B cell (primary cell): ENCODE results near the gene PLEKHA5. TPM values are rescaled to one million over a fixed set of nuclear protein-coding genes. Genes with fewer than 3 reads are reported as not detected.

Experiments used
- ATAC-seq: fragments of 200-7000 bp; cut with Tn5 transposase; one replicate; pipeline ENCODE4 v1.10.0; 2021; ENCODE audit warnings: low read depth, mild to moderate bottlenecking, moderate number of reproducible peaks, moderate library complexity
- CTCF ChIA-PET: fragments of 350-600 bp; sonication (Branson Sonifier 250); formaldehyde crosslinking; loops from one replicate; lab custom pipeline; 2021; ENCODE audit warnings: antibody characterized with exemption, inconsistent platforms; lab: Charles Lee
- POLR2A ChIA-PET: fragments of 350-600 bp; sonication (Branson Sonifier 250); formaldehyde crosslinking; loops from one replicate; lab custom pipeline; 2021; ENCODE audit warnings: antibody characterized with exemption; lab: Charles Lee
- DNase-seq: peaks from one replicate; pipeline ENCODE4 v3.0.0; 2013
- H2AFZ ChIP-seq: 2 replicates; pipeline ENCODE4 v1.6.1; 2012; ENCODE audit warnings: mild to moderate bottlenecking, low read depth, low read length; ENCODE audit not compliant: insufficient read depth, poor library complexity, severe bottlenecking
- H3K27ac ChIP-seq, 2 donors: 1 replicate in 1 of 2; 2 replicates in 1 of 2; pipeline ENCODE4 v1.5.1; 2012 to 2013; ENCODE audit warnings: low read length in 2 of 2, mild to moderate bottlenecking in 2 of 2, moderate library complexity in 1 of 2
- H3K27me3 ChIP-seq, 4 experiments: fragments of 200-600 bp in 1 of 4; sonication (generic) in 1 of 4; replicated peaks in 1 of 4; 1 replicate in 2 of 4; 2 replicates in 2 of 4; pipeline versions ENCODE4 v1.6.1 to v1.7.0; 2013 to 2016; ENCODE audit warnings: low read length in 3 of 4, mild to moderate bottlenecking in 2 of 4, mixed read lengths in 1 of 4, moderate library complexity in 1 of 4; ENCODE audit not compliant: insufficient read depth in 4 of 4, control insufficient read depth in 3 of 4; ENCODE audit errors: control extremely low read depth in 1 of 4
- H3K36me3 ChIP-seq, 2 experiments: replicated peaks in 1 of 2; 1 replicate in 1 of 2; 2 replicates in 1 of 2; pipeline versions ENCODE4 v1.6.1 to v1.7.1; 2013; ENCODE audit warnings: low read length in 1 of 2; ENCODE audit not compliant: insufficient read depth in 2 of 2, control insufficient read depth in 1 of 2; ENCODE audit errors: control extremely low read depth in 1 of 2, extremely low read depth in 1 of 2
- H3K4me1 ChIP-seq, 2 donors: fragments of 200-600 bp in 1 of 2; sonication (generic) in 1 of 2; 1 replicate in 1 of 2; 2 replicates in 1 of 2; pipeline versions ENCODE4 v1.5.1 to v1.6.1; 2013 to 2017; ENCODE audit warnings: low read length in 2 of 2; ENCODE audit not compliant: control insufficient read depth in 2 of 2, insufficient read depth in 2 of 2
- H3K4me2 ChIP-seq: replicated peaks from 2 replicates; pipeline ENCODE3; 2012; ENCODE audit warnings: mild to moderate bottlenecking, low read depth, low read length; ENCODE audit not compliant: poor library complexity, severe bottlenecking
- H3K4me3 ChIP-seq, 5 experiments: fragments of 200-600 bp in 1 of 5; sonication (generic) in 1 of 5; 1 replicate in 3 of 5; 2 replicates in 2 of 5; pipeline versions ENCODE4 v1.5.1 to v1.7.0; 2011 to 2016; ENCODE audit warnings: low read length in 4 of 5, mild to moderate bottlenecking in 4 of 5, low read depth in 2 of 5, control low read depth in 1 of 5, moderate library complexity in 1 of 5; ENCODE audit not compliant: insufficient read depth in 1 of 5; ENCODE audit errors: control extremely low read depth in 1 of 5, extremely low read depth in 1 of 5
- H3K79me2 ChIP-seq: fragments of 200-600 bp; sonication (generic); one replicate; pipeline ENCODE4 v1.6.0; 2016; ENCODE audit warnings: low read length; ENCODE audit not compliant: control insufficient read depth, insufficient read depth
- H3K9ac ChIP-seq: fragments of 200-600 bp; sonication (generic); 2 replicates; pipeline ENCODE4 v1.6.1; 2017; ENCODE audit warnings: mild to moderate bottlenecking, low read length, moderate library complexity
- H3K9me3 ChIP-seq, 3 donors: one replicate each; pipeline versions ENCODE4 v1.6.1 to v1.7.1; 2013; ENCODE audit warnings: low read length in 2 of 3; ENCODE audit not compliant: control insufficient read depth in 2 of 3, insufficient read depth in 1 of 3; ENCODE audit errors: control extremely low read depth in 1 of 3
- H4K20me1 ChIP-seq: 2 replicates; pipeline ENCODE4 v1.6.0; 2012; ENCODE audit warnings: mild to moderate bottlenecking, low read length; ENCODE audit not compliant: insufficient read depth, control insufficient read depth, poor library complexity, severe bottlenecking
- H3K27ac Mint-ChIP-seq: one replicate; pipeline ENCODE4 v1.8.0; 2021; ENCODE audit warnings: mixed read lengths
- H3K27me3 Mint-ChIP-seq: one replicate; pipeline ENCODE4 v1.8.0; 2021; ENCODE audit warnings: mixed read lengths
- H3K4me1 Mint-ChIP-seq: one replicate; pipeline ENCODE4 v1.8.0; 2021; ENCODE audit warnings: mixed read lengths
- H3K4me3 Mint-ChIP-seq: one replicate; pipeline ENCODE4 v1.8.0; 2021; ENCODE audit warnings: mixed read lengths
- H3K9me3 Mint-ChIP-seq: one replicate; pipeline ENCODE4 v1.8.0; 2022; ENCODE audit warnings: mixed read lengths; ENCODE audit not compliant: insufficient read depth
- EZH2 ChIP-seq: IDR thresholded peaks from 2 replicates; pipeline ENCODE4 v1.6.1; 2012; ENCODE audit warnings: borderline replicate concordance, low read depth, mild to moderate bottlenecking, moderate library complexity, low read length; ENCODE audit not compliant: insufficient read depth, poor library complexity, severe bottlenecking
- WGBS: methylation state at CpG from one replicate; pipeline ENCODE4 v1.1.5; 2013; ENCODE audit warnings: missing lambda C conversion rate; ENCODE audit not compliant: insufficient coverage; 5-methylcytosine and 5-hydroxymethylcytosine counted together
- intact Hi-C: fragments of 100-400 bp; cut with micrococcal nuclease; formaldehyde crosslinking; loops from one replicate; pipeline ENCODE4 v1.10.0; 2022
- polyA plus RNA-seq: library from polyadenylated mRNA; depleted of rRNA; stranded (reverse); fragments of >200 nt; gene quantifications from 2 replicates; pipeline ENCODE4 v1.2.3, GENCODE V29; 2012
- total RNA-seq, 2 donors: library from RNA; stranded (reverse); fragments of 120-200 nt in 1 of 2; gene quantifications; 1 replicate in 1 of 2; 2 replicates in 1 of 2; pipeline versions ENCODE4 v1.2.3 to v1.2.4, GENCODE V29; 2013 to 2022
- TF ChIP-seq, protein P1 (sequence below): fragments of 200-600 bp; IDR thresholded peaks from one replicate; pipeline ENCODE4 v1.8.0; 2022; ENCODE audit warnings: antibody characterized with exemption, mild to moderate bottlenecking

Gene PLEKHA5
- total and polyA plus RNA-seq, 2 donors (not counting 1 experiment from before 2014, with no cell fraction given): 0.03 to 0.22 TPM

DNA sequence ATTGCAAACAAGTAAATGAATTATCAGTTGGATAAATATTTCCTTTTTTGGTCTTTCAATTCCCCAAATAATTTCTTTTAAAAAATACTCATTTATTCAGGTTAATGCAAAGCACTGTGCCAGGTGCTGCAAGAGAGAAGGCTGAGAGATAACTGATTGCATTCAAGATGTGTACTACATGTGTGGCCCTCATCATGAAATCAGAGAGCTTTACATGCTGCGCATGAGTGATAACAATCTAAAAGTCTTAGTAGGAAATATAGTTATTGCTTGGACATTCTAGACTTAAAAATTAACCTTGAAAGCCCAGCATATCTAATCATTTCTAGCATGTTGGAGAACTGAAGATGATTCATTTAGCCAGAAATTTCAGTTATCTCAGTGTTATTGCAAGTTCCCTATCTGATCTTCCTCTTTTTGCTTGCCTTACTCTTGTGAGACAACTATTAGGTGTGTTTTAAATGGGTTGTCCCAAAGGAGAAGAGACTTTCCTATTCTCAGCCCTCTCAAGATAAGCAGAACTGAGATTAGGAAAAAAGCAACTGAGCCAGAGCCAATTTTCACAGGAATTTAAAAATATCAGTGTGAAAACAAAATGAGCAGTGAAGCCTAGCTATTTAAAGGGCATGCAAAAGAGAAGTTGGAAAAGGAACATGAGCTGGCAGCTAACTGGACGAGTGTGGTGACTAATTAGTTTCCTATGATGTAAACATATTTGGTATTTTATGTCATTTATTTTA is 60.9 kb downstream of the PLEKHA5 start:
- WGBS: no CpG with 5 or more reads among the region's 2 CpGs
- no peak overlapping the region for H3K4me3 ChIP-seq
- H3K79me2 ChIP-seq: no peaks in the 10 kb centered on the region
- no peaks in the 10 kb centered on the region for H3K9me3 Mint-ChIP-seq
- H3K9ac ChIP-seq: no peak overlapping the region
- H3K36me3 ChIP-seq: no peaks in the 10 kb centered on the region
- H3K9me3 ChIP-seq: no peaks in the 10 kb centered on the region
- no peak overlapping the region for H2AFZ ChIP-seq
- no peak overlapping the region for H3K4me2 ChIP-seq
- H3K27ac ChIP-seq: no peak overlapping the region
- no peak for ATAC-seq
- no peaks in the 10 kb centered on the region for H3K27me3 ChIP-seq
- no peak overlapping the region for H3K4me3 Mint-ChIP-seq
- ChIA-PET POLR2A (no interaction called here), CTCF (no interaction called here)
- no peak overlapping the region for H3K27ac Mint-ChIP-seq
- TF ChIP-seq, protein P1, sequence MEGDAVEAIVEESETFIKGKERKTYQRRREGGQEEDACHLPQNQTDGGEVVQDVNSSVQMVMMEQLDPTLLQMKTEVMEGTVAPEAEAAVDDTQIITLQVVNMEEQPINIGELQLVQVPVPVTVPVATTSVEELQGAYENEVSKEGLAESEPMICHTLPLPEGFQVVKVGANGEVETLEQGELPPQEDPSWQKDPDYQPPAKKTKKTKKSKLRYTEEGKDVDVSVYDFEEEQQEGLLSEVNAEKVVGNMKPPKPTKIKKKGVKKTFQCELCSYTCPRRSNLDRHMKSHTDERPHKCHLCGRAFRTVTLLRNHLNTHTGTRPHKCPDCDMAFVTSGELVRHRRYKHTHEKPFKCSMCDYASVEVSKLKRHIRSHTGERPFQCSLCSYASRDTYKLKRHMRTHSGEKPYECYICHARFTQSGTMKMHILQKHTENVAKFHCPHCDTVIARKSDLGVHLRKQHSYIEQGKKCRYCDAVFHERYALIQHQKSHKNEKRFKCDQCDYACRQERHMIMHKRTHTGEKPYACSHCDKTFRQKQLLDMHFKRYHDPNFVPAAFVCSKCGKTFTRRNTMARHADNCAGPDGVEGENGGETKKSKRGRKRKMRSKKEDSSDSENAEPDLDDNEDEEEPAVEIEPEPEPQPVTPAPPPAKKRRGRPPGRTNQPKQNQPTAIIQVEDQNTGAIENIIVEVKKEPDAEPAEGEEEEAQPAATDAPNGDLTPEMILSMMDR: no peak
- TF ChIP-seq EZH2: no peak
- intact Hi-C loops: no loop called here
- DNase-seq: no peak
- no peaks in the 10 kb centered on the region for H4K20me1 ChIP-seq
- no peaks in the 10 kb centered on the region for H3K4me1 ChIP-seq
- no peaks in the 10 kb centered on the region for H3K27me3 Mint-ChIP-seq
- H3K4me1 Mint-ChIP-seq: peaks cover 3% of the 10 kb centered on the region

DNA sequence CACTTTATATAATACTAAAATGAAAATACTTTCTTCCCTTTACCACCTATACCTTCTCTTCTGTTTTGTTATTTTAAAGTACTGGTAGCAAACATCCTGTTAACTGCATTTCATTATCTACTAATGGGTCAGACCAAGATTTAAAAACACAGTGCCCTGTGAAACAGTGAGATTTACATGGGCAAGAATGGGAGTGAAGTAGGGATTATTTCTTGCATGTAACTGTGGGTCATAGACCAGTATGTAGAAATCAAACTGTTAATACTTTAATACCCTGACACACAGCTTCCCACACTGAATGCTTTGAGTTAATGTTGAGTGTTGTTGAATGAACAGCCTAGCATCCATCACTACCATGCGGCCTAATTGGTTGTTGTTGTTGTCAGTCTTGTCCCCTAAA is 61.6 kb downstream of the PLEKHA5 start:
- H3K79me2 ChIP-seq: no peaks in the 10 kb centered on the region
- POLR2A ChIA-PET: no interaction called here
- no CpG with 5 or more reads among the region's 1 CpG for WGBS

More for the DNA sequence above, 61.6 kb downstream of the PLEKHA5 start:
- no peaks in the 10 kb centered on the region for H4K20me1 ChIP-seq
- H3K4me1 Mint-ChIP-seq: peaks cover 3% of the 10 kb centered on the region
- DNase-seq (no peak), ATAC-seq (no peak)
- H3K9ac ChIP-seq: no peak overlapping the region
- intact Hi-C loops: no loop called here
- no peaks in the 10 kb centered on the region for H3K4me1 ChIP-seq
- no peak overlapping the region for H3K4me3 Mint-ChIP-seq
- H3K9me3 ChIP-seq: no peaks in the 10 kb centered on the region
- no peaks in the 10 kb centered on the region for H3K9me3 Mint-ChIP-seq
- H3K27ac ChIP-seq: no peak overlapping the region
- no peak overlapping the region for H3K4me3 ChIP-seq
- no peak overlapping the region for H3K4me2 ChIP-seq
- no peak overlapping the region for H2AFZ ChIP-seq
- no peak for TF ChIP-seq EZH2
- TF ChIP-seq, protein P1: no peak
- CTCF ChIA-PET: no interaction called here
- H3K27me3 ChIP-seq: no peaks in the 10 kb centered on the region
- H3K27ac Mint-ChIP-seq: no peak overlapping the region
- H3K36me3 ChIP-seq: no peaks in the 10 kb centered on the region
- H3K27me3 Mint-ChIP-seq: no peaks in the 10 kb centered on the region
